ENCODE results near the gene SLX9.

The SLX9 gene

GRCh38 chr21:44959376-44960091 is 19.7 kb downstream of the SLX9 start:
- no peak for TF ChIP-seq CTCF (conservative IDR thresholded peaks at IDR 0.05; ENCODE audit: low read length)
- no peak overlapping the region for H3K4me3 ChIP-seq (ENCODE audit: low read length)

GRCh38 chr21:44960141-44961092 is 20.6 kb downstream of the SLX9 start:
- no peak for TF ChIP-seq CTCF (conservative IDR thresholded peaks at IDR 0.05; ENCODE audit: low read length)
- no peak for DNase-seq (ENCODE audit: low read depth)
- no peak overlapping the region for H3K4me3 ChIP-seq (ENCODE audit: low read length)

More at GRCh38 chr21:44959376-44960091, 19.7 kb downstream of the SLX9 start:
- no peak for DNase-seq (ENCODE audit: low read depth)

GRCh38 chr21:44962403-44962966 is 22.7 kb downstream of the SLX9 start:
- DNase-seq (ENCODE audit: low read depth), result peak; percentile 98
- TF ChIP-seq CTCF (conservative IDR thresholded peaks at IDR 0.05; ENCODE audit: low read length), result no peak
- no peak overlapping the region for H3K4me3 ChIP-seq (ENCODE audit: low read length)

GRCh38 chr21:44964381-44964780 is 24.6 kb downstream of the SLX9 start:
- H3K4me3 ChIP-seq (ENCODE audit: low read length), result no peak overlapping the region
- no peak for DNase-seq (ENCODE audit: low read depth)
- TF ChIP-seq CTCF (conservative IDR thresholded peaks at IDR 0.05; ENCODE audit: low read length), result no peak

GRCh38 chr21:44965251-44966022 is 25.6 kb downstream of the SLX9 start:
- DNase-seq (ENCODE audit: low read depth), result no peak
- TF ChIP-seq CTCF (conservative IDR thresholded peaks at IDR 0.05; ENCODE audit: low read length), result no peak
- H3K4me3 ChIP-seq (ENCODE audit: low read length), result no peak overlapping the region

- TF ChIP-seq CTCF (conservative IDR thresholded peaks at IDR 0.05; ENCODE audit: low read length), result no peak
- DNase-seq (ENCODE audit: low read depth), result no peak
- H3K4me3 ChIP-seq (ENCODE audit: low read length), result no peak overlapping the region
Observed at GRCh38 chr21:44966135-44967081, 26.6 kb downstream of the SLX9 start.
